GM12878 (cell line): ENCODE results near the gene DNAJC7. TPM values are rescaled to one million over a fixed set of nuclear protein-coding genes. Genes with fewer than 3 reads are reported as not detected.

Experiments
- ATAC-seq: fragments of 200-7000 bp; cut with Tn5 transposase; 3 replicates; pipeline ENCODE4 v1.9.1; 2020; ENCODE audit warnings: mild to moderate bottlenecking, moderate library complexity
- BruUV-seq: library from RNA; stranded (reverse); fragments of 400-500 nt; replicated peaks from 2 replicates; lab custom pipeline; 2021; lab: Mats Ljungman, UMichigan
- CTCF ChIA-PET: fragments of 300-600 bp; sonication (Branson Sonifier 250); formaldehyde crosslinking; extraction: SDS; loops from one replicate; lab custom pipeline; 2021; ENCODE audit warnings: inconsistent platforms; lab: Yijun Ruan, JAX
- POLR2A ChIA-PET: fragments of 350-600 bp; formaldehyde crosslinking; extraction: SDS; loops from one replicate; lab custom pipeline; 2021; ENCODE audit warnings: inconsistent platforms; lab: Charles Lee
- RAD21 ChIA-PET: fragments of 300-600 bp; sonication (Branson Sonifier 250); formaldehyde crosslinking; loops from one replicate; lab custom pipeline; 2023; ENCODE audit warnings: antibody characterized with exemption; ENCODE audit not compliant: unreplicated experiment; lab: Charles Lee
- SMC1A ChIA-PET: fragments of 300-600 bp; sonication (Branson Sonifier 250); formaldehyde crosslinking; loops from one replicate; lab custom pipeline; 2023; ENCODE audit not compliant: unreplicated experiment, uncharacterized antibody; lab: Charles Lee
- DNase-seq: peaks from one replicate; pipeline ENCODE4 v3.0.0-alpha.2; 2011; ENCODE audit warnings: low read depth, low spot score
- FAIRE-seq: peaks from 3 replicates; lab custom pipeline; 2011; peaks lifted over from hg19 to GRCh38; lab: Jason Lieb, UNC
- H2AFZ ChIP-seq: 2 replicates; pipeline ENCODE4 v1.6.0; 2011; ENCODE audit warnings: low read depth, low read length, control low read depth; ENCODE audit not compliant: control insufficient read depth
- H3K27ac ChIP-seq: 2 replicates; pipeline ENCODE4 v1.5.1; 2011; ENCODE audit warnings: control low read depth; ENCODE audit not compliant: control insufficient read depth, insufficient read depth
- H3K27me3 ChIP-seq, 2 experiments: replicated peaks in 1 of 2; 2 replicates each; pipeline versions ENCODE4 v1.6.0 to v1.6.1; 2011; ENCODE audit warnings: low read length in 1 of 2; ENCODE audit not compliant: control insufficient read depth in 2 of 2, insufficient read depth in 2 of 2
- H3K36me3 ChIP-seq, 2 experiments: 2 replicates each; pipeline ENCODE4 v1.5.1; 2011; ENCODE audit warnings: low read length in 1 of 2; ENCODE audit not compliant: control insufficient read depth in 2 of 2, insufficient read depth in 2 of 2
- H3K4me1 ChIP-seq: 2 replicates; pipeline ENCODE4 v1.6.1; 2011; ENCODE audit warnings: mild to moderate bottlenecking, low read length, moderate library complexity, mixed read lengths; ENCODE audit not compliant: control insufficient read depth, insufficient read depth
- H3K4me2 ChIP-seq: 2 replicates; pipeline ENCODE4 v1.6.0; 2011; ENCODE audit warnings: control low read depth; ENCODE audit not compliant: control insufficient read depth, insufficient read depth
- H3K4me3 ChIP-seq: fragments of 200-600 bp; sonication (generic); 2 replicates; pipeline ENCODE4 v1.5.1; 2016
- H3K79me2 ChIP-seq: 2 replicates; pipeline ENCODE4 v1.6.0; 2011; ENCODE audit warnings: low read length; ENCODE audit not compliant: control insufficient read depth, insufficient read depth
- H3K9ac ChIP-seq: 2 replicates; pipeline ENCODE4 v1.8.0; 2011; ENCODE audit warnings: low read length, control low read depth, mixed read lengths; ENCODE audit not compliant: control insufficient read depth, insufficient read depth
- H3K9me3 ChIP-seq: replicated peaks from 3 replicates; pipeline ENCODE4 v1.5.1; 2011; ENCODE audit warnings: mild to moderate bottlenecking, low read length; ENCODE audit not compliant: control insufficient read depth, insufficient read depth
- H4K20me1 ChIP-seq: 2 replicates; pipeline ENCODE4 v1.6.0; 2011; ENCODE audit not compliant: control insufficient read depth, insufficient read depth
- BHLHE40 ChIP-seq, 2 experiments: fragments of 450-650 bp in 1 of 2; IDR thresholded peaks; 2 replicates each; pipeline ENCODE4 v1.6.1; 2011 to 2017; ENCODE audit warnings: low read depth in 2 of 2, borderline replicate concordance in 1 of 2, improper control_type of control experiment in 1 of 2, low read length in 1 of 2, mild to moderate bottlenecking in 1 of 2
- CBX5 ChIP-seq: sonication (generic); IDR thresholded peaks from 2 replicates; pipeline ENCODE4 v1.6.1; 2016; ENCODE audit warnings: low read depth, moderate library complexity, mild to moderate bottlenecking, inconsistent platforms
- GATAD2B ChIP-seq: fragments of 450-650 bp; conservative IDR thresholded peaks from 2 replicates; pipeline ENCODE4 v1.6.1; 2017; ENCODE audit warnings: low read depth, mild to moderate bottlenecking, moderate library complexity
- IKZF1 ChIP-seq: fragments of 450-650 bp; conservative IDR thresholded peaks from 2 replicates; pipeline ENCODE4 v1.6.1; 2017; ENCODE audit warnings: antibody characterized with exemption, mild to moderate bottlenecking
- MEF2B ChIP-seq: fragments of 450-650 bp; IDR thresholded peaks from 2 replicates; pipeline ENCODE4 v1.6.1; 2018; ENCODE audit warnings: mild to moderate bottlenecking, moderate library complexity; ENCODE audit not compliant: partially characterized antibody, poor library complexity, severe bottlenecking
- MTA3 ChIP-seq: IDR thresholded peaks from 2 replicates; pipeline ENCODE4 v1.6.1; 2012; ENCODE audit warnings: low read length, inconsistent platforms, borderline replicate concordance
- NR2F1 ChIP-seq: fragments of 450-650 bp; conservative IDR thresholded peaks from 2 replicates; pipeline ENCODE4 v1.6.1; 2017; ENCODE audit warnings: mild to moderate bottlenecking
- PAX5 ChIP-seq: IDR thresholded peaks from 2 replicates; pipeline ENCODE4 v1.6.1; 2011; ENCODE audit warnings: low read depth, low read length, borderline replicate concordance
- RB1 ChIP-seq: fragments of 450-650 bp; formaldehyde crosslinking; IDR thresholded peaks from 2 replicates; pipeline ENCODE4 v1.6.1; 2017; ENCODE audit warnings: mild to moderate bottlenecking, borderline replicate concordance
- RUNX3 ChIP-seq: IDR thresholded peaks from 2 replicates; pipeline ENCODE4 v1.6.1; 2012; ENCODE audit warnings: low read length, inconsistent platforms
- SKIL ChIP-seq: fragments of 450-650 bp; IDR thresholded peaks from 2 replicates; pipeline ENCODE4 v1.6.1; 2017; ENCODE audit warnings: mild to moderate bottlenecking, low read depth, inconsistent platforms; ENCODE audit not compliant: poor library complexity, severe bottlenecking
- SMC3 ChIP-seq: IDR thresholded peaks from 2 replicates; pipeline ENCODE4 v1.6.1; 2011; ENCODE audit warnings: low read length, improper control_type of control experiment, borderline replicate concordance
- STAT3 ChIP-seq: IDR thresholded peaks from 2 replicates; pipeline ENCODE4 v1.6.1; 2011; ENCODE audit warnings: low read depth, low read length, improper control_type of control experiment
- YY1 ChIP-seq: IDR thresholded peaks from 2 replicates; pipeline ENCODE4 v1.6.1; 2011; ENCODE audit warnings: low read depth, mild to moderate bottlenecking, low read length
- WGBS: methylation state at CpG from one replicate; pipeline ENCODE4 v1.1.6; 2016; ENCODE audit warnings: low lambda C conversion rate; ENCODE audit not compliant: insufficient replicate concordance, insufficient coverage; ENCODE audit errors: missing lambda C conversion rate; 5-methylcytosine and 5-hydroxymethylcytosine counted together
- in situ Hi-C: fragments of 300-500 bp; cut with MboI; formaldehyde crosslinking; loops from 9 replicates; pipeline ENCODE4 v1.14.3; 2018; ENCODE audit warnings: mixed read lengths
- intact Hi-C: fragments of 100-400 bp; cut with micrococcal nuclease; formaldehyde crosslinking; loops from one replicate; pipeline ENCODE4 v1.14.2; 2022; ENCODE audit not compliant: unreplicated experiment
- polyA plus RNA-seq, 11 experiments: library from polyadenylated mRNA; depleted of rRNA in 4 of 11; unstranded in 6 of 11; stranded (reverse) in 5 of 11; fragments of >200 nt; fragmentation: Nextera tagmentation in 4 of 11; fragmentation: Illumina TruSeq in 1 of 11; extraction: Ambion mirVana in 4 of 11; extraction: Trizol in 1 of 11; gene quantifications; 1 replicate in 1 of 11; 2 replicates in 10 of 11; pipeline versions ENCODE4 v1.2.1 to v1.2.3, GENCODE V29; 2011 to 2016; ENCODE audit warnings: inconsistent platforms in 2 of 11, missing spikeins in 2 of 11, low read depth in 1 of 11
- total RNA-seq, 4 experiments: library from RNA; depleted of rRNA in 3 of 4; stranded (reverse); fragments of >200 nt in 3 of 4; fragmentation: Illumina TruSeq in 1 of 4; extraction: Trizol in 1 of 4; gene quantifications; 2 replicates each; pipeline versions ENCODE4 v1.2.1 to v1.2.3, GENCODE V29; 2013 to 2021
- TF ChIP-seq, protein P1 (sequence below): fragments of 150-350 bp; IDR thresholded peaks from 2 replicates; pipeline ENCODE4 v1.6.1; 2014; ENCODE audit warnings: mild to moderate bottlenecking, low read depth, low read length
- TF ChIP-seq, protein P2 (sequence below): fragments of 450-650 bp; IDR thresholded peaks from 2 replicates; pipeline ENCODE4 v1.6.1; 2014; ENCODE audit warnings: mild to moderate bottlenecking

Gene DNAJC7
- total and polyA plus RNA-seq, 10 of the 15 experiments (the other 5 are each of a cell fraction or from before 2014, with no cell fraction given): 60.1 to 173 (median 94.9) TPM

GRCh38 chr17:41962768-41963434 lies 54.3 kb downstream of the DNAJC7 start:
- Histone ChIP-seq H4K20me1 (no peaks in the 10 kb centered on the region), H3K27ac (no peak overlapping the region), H3K36me3 (no peaks in the 10 kb centered on the region; a peak in 1 of 4 replicates), H2AFZ (no peak overlapping the region), H3K79me2 (peaks cover 12% of the 10 kb centered on the region), H3K27me3 (no peaks in the 10 kb centered on the region), H3K9me3 (no peaks in the 10 kb centered on the region), H3K4me1 (peaks cover 6% of the 10 kb centered on the region), H3K9ac (no peak overlapping the region), H3K4me2 (no peak overlapping the region), H3K4me3 (no peak overlapping the region)
- 29% methylated on average over 9 of the region's 9 CpGs for WGBS
- ATAC-seq (peak; percentile 41), DNase-seq (no peak), FAIRE-seq (peak; percentile 90)
- ChIA-PET RAD21 (interaction anchor here (0.9 to 2.2 kb wide), 13 partner anchors 10 to 231 kb away, joined by 3 to 12 read pairs (median 5); partner anchors contain the start of genes GHDC, NKIRAS2 and ODAD4), CTCF (interaction anchor here (0.6 to 9.4 kb wide), 36 partner anchors 8 to 440 kb away, joined by 3 to 116 read pairs (median 4); partner anchors contain the start of genes DHX58, DNAJC7, HCRT and KAT2A), SMC1A (interaction anchor here (0.6 to 5.7 kb wide), 13 partner anchors 10 to 219 kb away, joined by 3 to 28 read pairs (median 4); partner anchors contain the start of genes DHX58, KAT2A, KCNH4 and NKIRAS2), POLR2A (interaction anchor here (0.6 to 2.1 kb wide), 4 partner anchors 59 to 158 kb away, joined by 3 to 8 read pairs (median 4); partner anchors contain the start of genes DHX58 and KAT2A)
- no TSS peak for BruUV-seq
- in situ Hi-C loops: loop anchor here (5.0 kb wide), 1 partner anchor 149 kb away; the partner anchor contains the start of gene DHX58
- intact Hi-C loops: loop anchor here (1.0 kb wide), 1 partner anchor 153 kb away; no protein-coding TSS in a partner anchor
- peak; percentile 81; the same call in 1 of the 2 replicates for TF ChIP-seq RB1
- TF ChIP-seq, protein P1, sequence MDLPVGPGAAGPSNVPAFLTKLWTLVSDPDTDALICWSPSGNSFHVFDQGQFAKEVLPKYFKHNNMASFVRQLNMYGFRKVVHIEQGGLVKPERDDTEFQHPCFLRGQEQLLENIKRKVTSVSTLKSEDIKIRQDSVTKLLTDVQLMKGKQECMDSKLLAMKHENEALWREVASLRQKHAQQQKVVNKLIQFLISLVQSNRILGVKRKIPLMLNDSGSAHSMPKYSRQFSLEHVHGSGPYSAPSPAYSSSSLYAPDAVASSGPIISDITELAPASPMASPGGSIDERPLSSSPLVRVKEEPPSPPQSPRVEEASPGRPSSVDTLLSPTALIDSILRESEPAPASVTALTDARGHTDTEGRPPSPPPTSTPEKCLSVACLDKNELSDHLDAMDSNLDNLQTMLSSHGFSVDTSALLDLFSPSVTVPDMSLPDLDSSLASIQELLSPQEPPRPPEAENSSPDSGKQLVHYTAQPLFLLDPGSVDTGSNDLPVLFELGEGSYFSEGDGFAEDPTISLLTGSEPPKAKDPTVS: no peak
- TF ChIP-seq, protein P2, sequence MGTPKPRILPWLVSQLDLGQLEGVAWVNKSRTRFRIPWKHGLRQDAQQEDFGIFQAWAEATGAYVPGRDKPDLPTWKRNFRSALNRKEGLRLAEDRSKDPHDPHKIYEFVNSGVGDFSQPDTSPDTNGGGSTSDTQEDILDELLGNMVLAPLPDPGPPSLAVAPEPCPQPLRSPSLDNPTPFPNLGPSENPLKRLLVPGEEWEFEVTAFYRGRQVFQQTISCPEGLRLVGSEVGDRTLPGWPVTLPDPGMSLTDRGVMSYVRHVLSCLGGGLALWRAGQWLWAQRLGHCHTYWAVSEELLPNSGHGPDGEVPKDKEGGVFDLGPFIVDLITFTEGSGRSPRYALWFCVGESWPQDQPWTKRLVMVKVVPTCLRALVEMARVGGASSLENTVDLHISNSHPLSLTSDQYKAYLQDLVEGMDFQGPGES: no peak
- TF ChIP-seq GATAD2B: 0 out of 2 replicates have a peak, but pooled peaks have one; percentile 37
- TF ChIP-seq BHLHE40 (IDR thresholded peaks at IDR 0.05; ENCODE audit: borderline replicate concordance in 1 of 2, low read depth in 2 of 2, low read length in 1 of 2): 0 out of 4 replicates have a peak, but pooled peaks of 1 of the 2 experiments have one; percentile 7
- no peak for TF ChIP-seq STAT3
- TF ChIP-seq NR2F1: peak; percentile 84
- TF ChIP-seq CBX5: no peak
- TF ChIP-seq RUNX3: peak; percentile 23; the same call in 1 of the 2 replicates
- TF ChIP-seq IKZF1: 0 out of 2 replicates have a peak, but pooled peaks have one; percentile 15
- 0 out of 2 replicates have a peak, but pooled peaks have one; percentile 33 for TF ChIP-seq YY1
- TF ChIP-seq MEF2B: peak; percentile 48
- no peak for TF ChIP-seq PAX5
- peak; percentile 84 for TF ChIP-seq SMC3
- peak; percentile 34 for TF ChIP-seq SKIL
- TF ChIP-seq MTA3: no peak
